Transverse colon (tissue), 3 donors: ENCODE results near the gene ATRN.

ENCODE experiments used
- EP300 ChIP-seq: sonication (generic); formaldehyde crosslinking; IDR thresholded peaks from one replicate; pipeline ENCODE4 v1.6.1; 2017; ENCODE audit warnings: antibody characterized with exemption, low read depth
- TF ChIP-seq, protein P1 (sequence below), 5 experiments: fragments of 200-600 bp in 3 of 5; fragments of 450-650 bp in 2 of 5; sonication (generic) in 3 of 5; IDR thresholded peaks; 1 replicate in 2 of 5; 2 replicates in 3 of 5; pipeline ENCODE4 v1.5.1; 2016 to 2017; ENCODE audit warnings: antibody characterized with exemption in 5 of 5, inconsistent platforms in 3 of 5, mild to moderate bottlenecking in 2 of 5, moderate library complexity in 1 of 5

- TF ChIP-seq, protein P1, sequence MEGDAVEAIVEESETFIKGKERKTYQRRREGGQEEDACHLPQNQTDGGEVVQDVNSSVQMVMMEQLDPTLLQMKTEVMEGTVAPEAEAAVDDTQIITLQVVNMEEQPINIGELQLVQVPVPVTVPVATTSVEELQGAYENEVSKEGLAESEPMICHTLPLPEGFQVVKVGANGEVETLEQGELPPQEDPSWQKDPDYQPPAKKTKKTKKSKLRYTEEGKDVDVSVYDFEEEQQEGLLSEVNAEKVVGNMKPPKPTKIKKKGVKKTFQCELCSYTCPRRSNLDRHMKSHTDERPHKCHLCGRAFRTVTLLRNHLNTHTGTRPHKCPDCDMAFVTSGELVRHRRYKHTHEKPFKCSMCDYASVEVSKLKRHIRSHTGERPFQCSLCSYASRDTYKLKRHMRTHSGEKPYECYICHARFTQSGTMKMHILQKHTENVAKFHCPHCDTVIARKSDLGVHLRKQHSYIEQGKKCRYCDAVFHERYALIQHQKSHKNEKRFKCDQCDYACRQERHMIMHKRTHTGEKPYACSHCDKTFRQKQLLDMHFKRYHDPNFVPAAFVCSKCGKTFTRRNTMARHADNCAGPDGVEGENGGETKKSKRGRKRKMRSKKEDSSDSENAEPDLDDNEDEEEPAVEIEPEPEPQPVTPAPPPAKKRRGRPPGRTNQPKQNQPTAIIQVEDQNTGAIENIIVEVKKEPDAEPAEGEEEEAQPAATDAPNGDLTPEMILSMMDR (IDR thresholded peaks at IDR 0.05), result no peak
- TF ChIP-seq EP300, result no peak
Observed at GRCh38 chr20:3670945-3671344, 200.1 kb downstream of the ATRN start.
